CD8-positive, alpha-beta memory T cell (primary cell): ENCODE data around the gene CDKN1C. TPM values are rescaled to one million over a fixed set of nuclear protein-coding genes. Genes with fewer than 3 reads are reported as not detected.

Experiments used
- CTCF ChIA-PET: fragments of 350-600 bp; sonication (Branson Sonifier 250); formaldehyde crosslinking; loops from one replicate; lab custom pipeline; 2021; ENCODE audit warnings: antibody characterized with exemption; lab: Charles Lee
- POLR2A ChIA-PET: fragments of 350-600 bp; sonication (Branson Sonifier 250); formaldehyde crosslinking; loops from one replicate; lab custom pipeline; 2021; ENCODE audit warnings: antibody characterized with exemption; lab: Charles Lee
- DNase-seq, 5 donors: peaks; one replicate each; pipeline versions ENCODE4 v3.0.0 to v3.0.0-alpha.2; 2020 to 2022; ENCODE audit warnings: mixed read lengths in 1 of 5
- H3K27ac ChIP-seq: one replicate; pipeline ENCODE4 v1.7.0; 2013; ENCODE audit warnings: low read depth, mild to moderate bottlenecking, low read length, moderate library complexity
- H3K27me3 ChIP-seq: 2 replicates; pipeline ENCODE4 v1.7.0; 2013; ENCODE audit warnings: low read length, mild to moderate bottlenecking; ENCODE audit not compliant: insufficient read depth, poor library complexity, severe bottlenecking
- H3K36me3 ChIP-seq: 2 replicates; pipeline ENCODE4 v1.7.0; 2013; ENCODE audit warnings: mild to moderate bottlenecking, low read length, moderate library complexity; ENCODE audit not compliant: insufficient read depth
- H3K4me1 ChIP-seq: 2 replicates; pipeline ENCODE4 v1.7.0; 2013; ENCODE audit warnings: mild to moderate bottlenecking, low read length, moderate library complexity; ENCODE audit not compliant: insufficient read depth
- H3K4me3 ChIP-seq: 2 replicates; pipeline ENCODE4 v1.7.0; 2013; ENCODE audit warnings: mild to moderate bottlenecking, low read length
- H3K9me3 ChIP-seq: 2 replicates; pipeline ENCODE4 v1.7.0; 2013; ENCODE audit warnings: mild to moderate bottlenecking, low read length
- H3K27ac Mint-ChIP-seq, 8 donors: one replicate each; pipeline ENCODE4 v1.8.0; 2020 to 2021; ENCODE audit warnings: mixed read lengths in 8 of 8, mild to moderate bottlenecking in 6 of 8, inconsistent platforms in 3 of 8, moderate library complexity in 3 of 8
- H3K27me3 Mint-ChIP-seq, 2 donors: one replicate each; pipeline ENCODE4 v1.8.0; 2020 to 2021; ENCODE audit warnings: mixed read lengths in 2 of 2, mild to moderate bottlenecking in 1 of 2, moderate library complexity in 1 of 2
- H3K36me3 Mint-ChIP-seq, 3 donors: one replicate each; pipeline ENCODE4 v1.8.0; 2020 to 2021; ENCODE audit warnings: mixed read lengths in 3 of 3, inconsistent platforms in 1 of 3, mild to moderate bottlenecking in 1 of 3
- H3K4me1 Mint-ChIP-seq, 3 donors: one replicate each; pipeline ENCODE4 v1.8.0; 2020 to 2021; ENCODE audit warnings: mixed read lengths in 3 of 3, inconsistent platforms in 1 of 3, mild to moderate bottlenecking in 1 of 3
- H3K4me3 Mint-ChIP-seq, 7 donors: one replicate each; pipeline ENCODE4 v1.8.0; 2020 to 2021; ENCODE audit warnings: mixed read lengths in 7 of 7, mild to moderate bottlenecking in 6 of 7, moderate library complexity in 4 of 7, inconsistent platforms in 2 of 7
- H3K9me3 Mint-ChIP-seq, 5 donors: one replicate each; pipeline ENCODE4 v1.8.0; 2020 to 2022; ENCODE audit warnings: mixed read lengths in 5 of 5, mild to moderate bottlenecking in 3 of 5, moderate library complexity in 2 of 5, inconsistent platforms in 1 of 5
- polyA plus RNA-seq: library from polyadenylated mRNA; unstranded; fragments of 300-500 nt; fragmentation: Illumina TruSeq; gene quantifications from one replicate; pipeline ENCODE4 v1.2.3, GENCODE V29; 2021
- total RNA-seq, 2 experiments: library from RNA; stranded (reverse); gene quantifications; one replicate each; pipeline ENCODE4 v1.2.3, GENCODE V29; 2021

The CDKN1C gene
- total and polyA plus RNA-seq, 3 experiments from 2014 or later = 0.49 to 1.1 (median 1.0) TPM

DNA sequence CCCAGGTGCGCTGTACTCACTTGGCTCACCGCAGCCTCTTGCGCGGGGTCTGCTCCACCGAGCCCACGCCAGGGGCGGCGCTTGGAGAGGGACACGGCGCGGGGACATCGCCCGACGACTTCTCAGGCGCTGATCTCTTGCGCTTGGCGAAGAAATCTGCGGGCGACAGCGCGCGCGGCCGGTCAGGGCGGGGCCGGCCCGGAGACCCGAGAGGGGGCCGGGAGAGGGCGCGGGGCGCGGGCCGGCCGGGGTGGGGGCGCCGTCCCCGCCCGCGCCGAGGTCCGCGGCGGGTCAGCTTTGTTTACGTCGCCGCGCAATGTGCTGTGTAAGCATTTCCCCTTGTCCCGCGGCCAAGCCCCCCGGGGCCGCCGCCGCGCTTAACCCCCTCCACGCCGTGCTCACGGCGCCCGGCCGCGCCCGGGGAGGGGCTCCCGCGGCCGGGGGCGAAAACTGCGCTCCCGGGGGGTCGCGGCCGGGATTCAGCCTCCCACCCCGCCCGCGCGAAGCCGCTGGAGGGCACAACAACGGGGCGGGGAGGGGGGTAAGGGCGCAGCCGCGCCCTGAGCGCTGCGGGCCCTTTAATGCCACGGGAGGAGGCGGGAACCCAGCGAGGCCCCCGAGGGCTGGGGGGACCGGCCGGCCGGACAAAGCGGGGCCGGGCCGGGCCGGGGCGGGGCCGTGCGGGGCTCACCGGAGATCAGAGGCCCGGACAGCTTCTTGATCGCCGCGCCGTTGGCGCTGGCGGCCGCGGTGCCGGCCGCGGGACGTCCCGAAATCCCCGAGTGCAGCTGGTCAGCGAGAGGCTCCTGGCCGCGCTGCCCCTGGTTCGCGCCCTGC, 1.4 kb downstream of the CDKN1C start:
- no peak for DNase-seq
- Mint-ChIP-seq H3K36me3 (peaks cover 0 to 1% (median 0%) of the 10 kb centered on the region in 3 donors), H3K27ac (no peak overlapping the region), H3K4me3 (peak overlapping the region in 3 of 7 donors; percentile 35 to 88 (median 76)), H3K9me3 (no peaks in the 10 kb centered on the region), H3K4me1 (peaks cover 9 to 27% (median 26%) of the 10 kb centered on the region in 3 donors), H3K27me3 (no peaks in the 10 kb centered on the region)
- no peaks in the 10 kb centered on the region for H3K36me3 ChIP-seq
- H3K4me1 ChIP-seq = peaks cover 13% of the 10 kb centered on the region
- ChIA-PET POLR2A (interaction anchor here (0.8 kb wide), 1 partner anchor 18 kb away, joined by 5 read pairs; a partner anchor contains a TSS), CTCF (interaction anchor here (1.0 to 14.2 kb wide), 3 partner anchors 8 to 351 kb away, joined by 3 to 345 read pairs (median 3); a partner anchor contains a TSS)
- H3K27me3 ChIP-seq = no peaks in the 10 kb centered on the region
- peak overlapping the region; percentile 19 for H3K4me3 ChIP-seq
- no peaks in the 10 kb centered on the region for H3K9me3 ChIP-seq
- no peak overlapping the region for H3K27ac ChIP-seq

DNA sequence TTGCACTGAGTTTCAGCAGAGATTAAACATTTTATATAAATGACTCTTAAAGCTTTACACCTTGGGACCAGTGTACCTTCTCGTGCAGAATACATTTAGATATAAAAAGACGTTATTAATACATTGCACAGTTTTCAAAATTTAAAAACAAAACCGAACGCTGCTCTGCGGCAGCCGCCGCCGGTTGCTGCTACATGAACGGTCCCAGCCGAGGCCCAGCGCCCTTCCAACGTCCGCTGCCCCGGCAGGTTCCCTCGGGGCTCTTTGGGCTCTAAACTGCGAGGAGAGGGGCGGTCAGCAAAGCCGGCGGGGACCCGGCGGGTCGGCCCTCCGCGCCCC, 2.0 kb downstream of the CDKN1C start:
- CTCF ChIA-PET = interaction anchor here (1.0 to 14.2 kb wide), 4 partner anchors 9 to 351 kb away, joined by 3 to 345 read pairs (median 3); a partner anchor contains a TSS
- Mint-ChIP-seq H3K27me3 (no peaks in the 10 kb centered on the region), H3K36me3 (peaks cover 0 to 1% (median 0%) of the 10 kb centered on the region in 3 donors), H3K4me3 (peak overlapping the region; percentile 30 to 88 (median 68)), H3K9me3 (no peaks in the 10 kb centered on the region), H3K27ac (peak overlapping the region in 1 of 8 donors; percentile 43), H3K4me1 (peaks cover 9 to 27% (median 26%) of the 10 kb centered on the region in 3 donors)
- POLR2A ChIA-PET = no interaction called here
- Histone ChIP-seq H3K4me1 (peaks cover 12% of the 10 kb centered on the region), H3K36me3 (no peaks in the 10 kb centered on the region), H3K4me3 (no peak overlapping the region), H3K9me3 (no peaks in the 10 kb centered on the region), H3K27ac (no peak overlapping the region), H3K27me3 (no peaks in the 10 kb centered on the region)
- DNase-seq = no peak

DNA sequence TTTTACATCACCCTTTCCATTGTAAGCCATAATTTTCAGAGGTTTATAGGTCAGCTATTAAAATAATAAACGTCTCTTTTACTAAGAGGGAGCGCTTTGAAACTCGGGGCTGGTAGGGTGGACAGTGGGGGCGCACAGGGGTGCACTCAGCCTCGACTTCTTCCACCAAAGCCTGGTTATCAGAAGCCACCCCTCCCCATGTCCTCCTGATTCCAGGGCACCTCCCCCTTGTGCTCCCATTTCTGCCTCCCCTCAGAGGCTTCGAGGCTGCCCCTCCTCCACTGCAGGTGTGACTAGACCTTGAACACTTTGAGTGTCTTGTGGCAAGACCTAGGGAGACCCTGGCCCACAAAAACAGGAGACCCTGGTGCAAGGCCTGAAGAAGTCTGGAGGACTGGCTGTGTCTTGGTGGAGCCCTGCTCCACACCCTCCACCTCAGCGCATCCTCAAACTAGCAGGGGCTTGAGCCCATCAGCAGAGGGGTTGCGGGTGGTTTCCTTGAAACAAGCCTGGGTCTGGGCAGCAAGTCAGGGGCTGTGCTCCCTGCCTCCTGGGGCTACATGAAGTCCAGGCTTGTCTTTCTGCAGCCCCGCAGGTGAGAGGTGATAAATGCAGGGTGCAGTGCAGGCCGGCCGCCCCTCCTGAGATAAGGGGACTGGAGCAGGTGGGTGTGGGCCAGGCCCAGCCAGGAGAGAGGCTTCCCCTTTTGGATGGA, 3.0 kb downstream of the CDKN1C start:
- peaks cover 7 to 18% (median 17%) of the 10 kb centered on the region in 3 donors for H3K4me1 Mint-ChIP-seq
- ChIA-PET POLR2A (no interaction called here), CTCF (interaction anchor here (1.1 to 14.2 kb wide), 4 partner anchors 10 to 350 kb away, joined by 3 to 345 read pairs (median 4); no protein-coding TSS in a partner anchor)
- Histone ChIP-seq H3K36me3 (no peaks in the 10 kb centered on the region), H3K4me1 (peaks cover 7% of the 10 kb centered on the region), H3K9me3 (no peaks in the 10 kb centered on the region), H3K27ac (no peak overlapping the region), H3K4me3 (no peak overlapping the region), H3K27me3 (no peaks in the 10 kb centered on the region)
- no peaks in the 10 kb centered on the region for H3K27me3 Mint-ChIP-seq
- H3K9me3 Mint-ChIP-seq = no peaks in the 10 kb centered on the region
- no peak for DNase-seq
- peaks cover 0 to 1% (median under 1%) of the 10 kb centered on the region in 3 donors for H3K36me3 Mint-ChIP-seq
- H3K27ac Mint-ChIP-seq = no peak overlapping the region
- H3K4me3 Mint-ChIP-seq = peak overlapping the region; percentile 18 to 88 (median 58)

DNA sequence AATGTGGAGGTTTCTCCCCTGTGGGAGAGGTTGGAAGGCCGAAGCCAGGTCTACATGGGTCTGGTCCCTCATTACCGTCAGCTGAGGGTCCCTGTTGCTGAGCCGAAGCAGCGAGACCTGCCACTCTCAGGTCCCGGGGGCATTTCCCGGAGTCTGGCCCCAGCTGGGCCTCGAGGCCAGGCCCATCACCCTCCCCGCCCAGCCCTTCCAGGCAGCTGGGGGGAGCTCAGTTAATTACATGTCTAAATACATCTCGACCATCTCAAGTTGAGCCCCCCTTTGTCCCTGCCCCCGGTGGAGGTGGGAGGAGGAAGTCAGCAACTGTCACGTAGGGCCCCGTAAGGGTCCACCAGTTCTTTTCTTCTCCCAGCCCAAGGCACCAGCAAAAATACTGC, 3.6 kb downstream of the CDKN1C start:
- Mint-ChIP-seq H3K27me3 (no peaks in the 10 kb centered on the region), H3K36me3 (peaks cover 0 to 3% (median 1%) of the 10 kb centered on the region in 3 donors), H3K4me1 (peaks cover 4 to 13% (median 12%) of the 10 kb centered on the region in 3 donors), H3K27ac (no peak overlapping the region), H3K9me3 (no peaks in the 10 kb centered on the region), H3K4me3 (no peak overlapping the region)
- no peak overlapping the region for H3K27ac ChIP-seq
- no peaks in the 10 kb centered on the region for H3K9me3 ChIP-seq
- no peak overlapping the region for H3K4me3 ChIP-seq
- ChIA-PET CTCF (interaction anchor here (1.8 to 14.2 kb wide), 2 partner anchors 11 to 349 kb away, joined by 4 to 345 read pairs; no protein-coding TSS in a partner anchor), POLR2A (no interaction called here)
- peaks cover 7% of the 10 kb centered on the region for H3K4me1 ChIP-seq
- no peak for DNase-seq
- H3K36me3 ChIP-seq = no peaks in the 10 kb centered on the region
- H3K27me3 ChIP-seq = no peaks in the 10 kb centered on the region

DNA sequence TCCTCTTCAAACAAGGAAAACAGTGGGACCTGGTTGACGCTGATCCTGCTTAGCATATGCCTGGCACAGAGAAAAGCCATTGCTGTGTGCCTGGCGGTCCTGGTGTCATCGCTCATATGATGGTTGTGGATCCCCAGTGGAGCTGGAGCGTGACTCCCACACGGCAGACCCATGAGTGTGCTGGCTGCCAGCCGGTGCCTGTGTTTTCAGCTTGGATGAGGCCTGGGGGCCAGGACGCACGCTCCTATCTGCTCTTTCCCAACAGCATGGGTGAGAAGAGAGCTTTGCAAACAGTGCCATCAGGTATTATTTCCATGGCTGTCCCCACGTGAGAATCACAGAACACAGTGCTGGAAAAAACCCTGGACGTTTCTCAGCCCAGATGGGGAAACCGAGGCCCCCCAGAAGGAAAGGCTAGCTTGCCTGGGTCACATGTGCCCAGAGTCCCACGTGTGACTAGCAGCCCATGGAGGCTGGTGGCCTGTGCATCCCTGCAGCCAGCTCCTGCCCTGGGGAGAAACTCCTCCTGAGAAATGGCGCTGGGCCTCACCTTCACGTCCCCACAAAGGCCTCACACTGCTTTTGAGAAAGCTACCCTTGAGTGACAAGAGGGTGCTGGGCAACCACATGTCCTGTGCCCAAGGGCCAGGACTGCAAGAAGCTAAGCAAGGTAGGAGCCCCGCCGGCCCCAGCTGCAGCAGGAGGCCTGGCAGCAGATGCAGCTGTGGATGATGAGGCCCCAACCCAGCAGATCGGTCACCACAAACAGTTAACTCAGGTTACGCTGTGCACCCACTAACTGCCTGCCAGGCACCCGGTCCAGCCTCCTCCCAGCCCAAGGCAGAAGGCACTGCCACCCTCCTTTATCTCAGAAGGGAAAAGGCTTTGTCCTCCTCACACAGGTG, 4.2 kb downstream of the CDKN1C start:
- H3K4me3 Mint-ChIP-seq = peak overlapping the region in 1 of 7 donors; percentile 42
- H3K27ac ChIP-seq = no peak overlapping the region
- ChIA-PET CTCF (interaction anchor here (1.8 to 14.2 kb wide), 2 partner anchors 12 to 348 kb away, joined by 4 to 345 read pairs; no protein-coding TSS in a partner anchor), POLR2A (no interaction called here)
- peaks cover 2% of the 10 kb centered on the region for H3K4me1 ChIP-seq
- no peak overlapping the region for H3K27ac Mint-ChIP-seq
- H3K36me3 Mint-ChIP-seq = peaks cover 0 to 3% (median 1%) of the 10 kb centered on the region in 3 donors
- no peak for DNase-seq
- H3K36me3 ChIP-seq = no peaks in the 10 kb centered on the region
- no peaks in the 10 kb centered on the region for H3K9me3 ChIP-seq
- no peaks in the 10 kb centered on the region for H3K27me3 ChIP-seq
- no peaks in the 10 kb centered on the region for H3K27me3 Mint-ChIP-seq
- H3K9me3 Mint-ChIP-seq = no peaks in the 10 kb centered on the region
- H3K4me1 Mint-ChIP-seq = peaks cover 2 to 8% (median 7%) of the 10 kb centered on the region in 3 donors
- no peak overlapping the region for H3K4me3 ChIP-seq

DNA sequence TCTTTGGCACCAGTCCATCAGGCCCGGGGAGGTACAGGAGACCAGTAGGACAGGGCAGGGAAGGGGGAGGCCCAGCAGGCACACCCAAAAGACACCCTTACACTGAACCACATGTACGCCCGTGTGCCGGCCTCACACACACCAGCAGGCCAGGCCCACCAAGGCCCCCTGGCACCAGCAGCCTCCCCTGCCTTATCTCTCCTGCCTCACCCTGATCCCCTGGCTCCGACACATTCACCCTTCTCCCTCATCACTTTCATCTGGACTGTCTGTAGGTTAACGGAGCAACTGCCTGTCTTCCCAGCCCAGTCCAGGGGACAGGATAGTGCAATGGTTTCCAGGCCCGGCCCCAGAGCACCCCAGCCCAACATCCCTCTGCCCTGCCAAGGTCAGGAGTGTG, 4.9 kb downstream of the CDKN1C start:
- ChIA-PET CTCF (interaction anchor here (1.8 kb wide), 1 partner anchor 12 kb away, joined by 4 read pairs; no protein-coding TSS in a partner anchor), POLR2A (no interaction called here)
- no peaks in the 10 kb centered on the region for H3K9me3 Mint-ChIP-seq

DNA sequence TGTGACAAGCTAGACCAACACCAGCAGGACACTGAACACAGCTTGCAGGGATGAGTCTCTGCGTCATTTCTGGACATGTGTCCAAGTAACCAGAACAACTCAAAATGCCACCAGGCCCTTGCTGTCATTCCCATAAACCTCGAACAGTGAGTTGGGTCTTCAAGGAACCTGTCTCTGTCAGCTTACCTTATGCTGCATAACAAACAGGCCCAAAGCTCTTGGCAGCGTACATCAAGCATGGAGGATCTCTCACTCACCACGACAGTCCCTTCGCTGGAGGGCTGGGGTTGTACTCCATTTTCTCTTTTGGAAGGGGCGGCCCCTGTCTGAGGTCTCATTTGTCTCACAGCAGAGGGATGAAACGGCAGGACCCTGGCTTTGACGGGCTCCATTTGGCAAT, 6.8 kb downstream of the CDKN1C start:
- H3K4me3 Mint-ChIP-seq = no peak overlapping the region
- peaks cover 2 to 7% (median 3%) of the 10 kb centered on the region in 3 donors for H3K4me1 Mint-ChIP-seq
- Histone ChIP-seq H3K4me1 (no peaks in the 10 kb centered on the region), H3K27ac (no peak overlapping the region), H3K27me3 (no peaks in the 10 kb centered on the region), H3K9me3 (no peaks in the 10 kb centered on the region), H3K4me3 (no peak overlapping the region), H3K36me3 (no peaks in the 10 kb centered on the region)
- no peaks in the 10 kb centered on the region for H3K9me3 Mint-ChIP-seq
- DNase-seq = no peak
- H3K27me3 Mint-ChIP-seq = peaks cover 3 to 4% of the 10 kb centered on the region in 2 donors
- peaks cover 0 to 9% (median 0%) of the 10 kb centered on the region in 3 donors for H3K36me3 Mint-ChIP-seq
- POLR2A ChIA-PET = no interaction called here
- H3K27ac Mint-ChIP-seq = no peak overlapping the region
- CTCF ChIA-PET = interaction anchor here (1.5 to 3.1 kb wide), 2 partner anchors 10 to 346 kb away, joined by 3 to 13 read pairs; no protein-coding TSS in a partner anchor

More for the DNA sequence above, 4.9 kb downstream of the CDKN1C start:
- DNase-seq = no peak
- H3K27ac Mint-ChIP-seq = no peak overlapping the region
- no peaks in the 10 kb centered on the region for H3K27me3 Mint-ChIP-seq
- H3K4me3 ChIP-seq = no peak overlapping the region
- no peaks in the 10 kb centered on the region for H3K27me3 ChIP-seq
- H3K27ac ChIP-seq = no peak overlapping the region
- no peaks in the 10 kb centered on the region for H3K4me1 ChIP-seq
- no peak overlapping the region for H3K4me3 Mint-ChIP-seq
- peaks cover 2 to 8% (median 7%) of the 10 kb centered on the region in 3 donors for H3K4me1 Mint-ChIP-seq
- H3K36me3 ChIP-seq = no peaks in the 10 kb centered on the region
- peaks cover 0 to 7% (median 1%) of the 10 kb centered on the region in 3 donors for H3K36me3 Mint-ChIP-seq
- no peaks in the 10 kb centered on the region for H3K9me3 ChIP-seq
